ENCODE measurements around the gene ZNF3.

Gene ZNF3

DNA sequence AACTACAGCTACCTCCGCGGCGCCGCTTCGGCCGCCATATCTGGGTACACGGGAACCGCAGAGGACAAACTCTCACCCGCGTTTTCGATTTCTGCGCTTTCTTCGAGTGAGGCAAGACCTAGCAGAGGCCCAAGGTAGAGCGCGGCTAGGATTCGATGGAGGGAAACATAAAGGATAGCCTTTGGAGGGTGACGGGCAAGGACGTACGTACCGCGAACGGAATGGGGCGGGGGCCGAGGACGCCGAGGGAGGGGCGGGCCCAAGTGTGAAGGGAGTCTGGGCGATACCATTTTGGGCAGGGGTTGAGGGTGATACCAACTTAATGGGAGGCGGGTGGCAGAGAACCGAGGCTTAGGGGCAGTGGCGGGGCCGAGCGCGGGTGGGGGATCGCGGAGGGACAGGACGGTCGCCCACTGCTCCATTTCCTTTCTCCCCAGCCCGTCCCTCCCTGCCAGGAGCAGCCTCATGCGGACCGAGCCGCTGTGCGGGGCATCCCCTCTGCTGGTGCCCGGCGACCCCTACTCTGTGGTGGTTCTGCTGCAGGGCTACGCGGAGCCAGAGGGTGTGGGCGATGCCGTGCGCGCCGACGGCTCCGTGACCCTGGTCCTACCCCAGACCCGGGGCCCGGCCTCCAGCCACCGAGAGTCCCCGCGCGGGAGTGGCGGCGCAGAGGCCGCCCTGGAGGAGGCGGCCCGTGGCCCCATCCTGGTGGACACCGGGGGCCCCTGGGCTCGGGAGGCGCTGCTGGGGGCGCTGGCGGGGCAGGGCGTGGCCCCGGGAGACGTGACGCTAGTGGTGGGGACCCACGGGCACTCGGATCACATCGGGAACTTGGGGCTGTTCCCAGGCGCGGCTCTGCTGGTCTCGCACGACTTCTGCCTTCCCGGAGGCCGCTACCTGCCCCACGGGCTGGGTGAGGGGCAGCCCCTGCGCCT, 45.7 kb upstream of the ZNF3 start, which contains the start of gene MBLAC1:
Gene MBLAC1 (plus strand): TSS at position 37 of the 935 bp plus-strand sequence. CDS start 429 bp downstream, at position 466.
- CTCF ChIA-PET: interaction anchor here (1.7 kb wide), 1 partner anchor 148 kb away, joined by 3 read pairs; no protein-coding TSS in a partner anchor
- DNase-seq (ENCODE audit: extremely low spot score): peak; percentile 84

DNA sequence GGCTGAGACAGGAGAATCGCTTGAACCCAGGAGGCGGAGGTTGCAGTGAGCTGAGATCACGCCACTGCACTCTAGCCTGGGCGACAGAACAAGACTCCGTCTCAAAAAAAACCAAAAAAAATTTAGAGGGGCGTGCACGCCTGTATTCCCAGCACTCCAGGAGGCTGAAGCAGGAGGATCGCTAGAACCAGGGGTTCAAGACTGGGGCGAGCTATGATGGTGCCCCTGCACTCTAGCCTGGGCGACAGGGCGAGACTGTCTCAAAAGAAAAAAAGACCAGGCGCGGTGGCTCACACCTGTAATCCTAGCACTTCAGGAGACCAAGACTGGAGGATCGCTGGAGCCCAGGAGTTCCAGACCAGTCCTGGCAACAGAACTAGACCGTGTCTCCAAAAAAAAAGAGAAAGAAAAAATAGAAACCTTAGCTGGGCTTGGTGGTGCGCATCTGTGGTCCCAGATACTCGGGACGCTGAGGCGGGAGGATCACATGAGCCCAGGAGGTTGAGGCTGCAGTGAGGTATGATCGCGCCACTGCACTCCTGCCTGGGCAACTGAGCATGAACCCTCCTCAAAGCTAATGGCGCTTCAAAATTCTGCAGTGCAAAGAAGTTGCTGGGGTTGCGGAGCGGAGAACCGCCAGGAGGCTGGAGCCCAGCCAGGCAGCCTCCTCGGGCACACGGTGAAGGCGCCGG, 44.9 kb upstream of the ZNF3 start:
- POLR2A ChIA-PET: interaction anchor here (0.6 to 6.0 kb wide), 13 partner anchors 12 to 301 kb away, joined by 3 to 80 read pairs (median 3); partner anchors contain the start of genes AP4M1, GJC3, MCM7 and TRIM4
- TF ChIP-seq LEF1 (IDR thresholded peaks at IDR 0.05; ENCODE audit: borderline replicate concordance): no peak
- no peak for TF ChIP-seq FOXA1 (IDR thresholded peaks at IDR 0.05)
- no peak for TF ChIP-seq ELF4 (IDR thresholded peaks at IDR 0.05)
- no peak for TF ChIP-seq SP1 (IDR thresholded peaks at IDR 0.05)
- TF ChIP-seq L3MBTL2 (conservative IDR thresholded peaks at IDR 0.05): no peak
- TF ChIP-seq FOXM1 (IDR thresholded peaks at IDR 0.05; ENCODE audit: borderline replicate concordance): no peak
- TF ChIP-seq ZNF384 (IDR thresholded peaks at IDR 0.05): no peak; the same call in 1 of the 2 replicates
- no peak for TF ChIP-seq NFRKB (IDR thresholded peaks at IDR 0.05)
- no peak for TF ChIP-seq SUZ12 (IDR thresholded peaks at IDR 0.05)
- no peak for DNase-seq (ENCODE audit: extremely low spot score)
- CTCF ChIA-PET: interaction anchor here (1.7 kb wide), 1 partner anchor 147 kb away, joined by 3 read pairs; no protein-coding TSS in a partner anchor

More for the DNA sequence above, 45.7 kb upstream of the ZNF3 start, which contains the start of gene MBLAC1:
- POLR2A ChIA-PET: interaction anchor here (0.6 to 6.0 kb wide), 15 partner anchors 11 to 301 kb away, joined by 3 to 80 read pairs (median 4); partner anchors contain the start of genes AP4M1, GJC3, MCM7 and TRIM4
- TF ChIP-seq TARDBP (IDR thresholded peaks at IDR 0.05) (no peak), BHLHE40 (IDR thresholded peaks at IDR 0.05; ENCODE audit: borderline replicate concordance) (peak; percentile 74; the same call in 1 of the 2 replicates), ZNF384 (IDR thresholded peaks at IDR 0.05) (no peak), CTBP1 (IDR thresholded peaks at IDR 0.05; ENCODE audit: borderline replicate concordance) (no peak), SUZ12 (IDR thresholded peaks at IDR 0.05) (no peak), FOXM1 (IDR thresholded peaks at IDR 0.05; ENCODE audit: borderline replicate concordance) (no peak), SP1 (IDR thresholded peaks at IDR 0.05) (no peak), L3MBTL2 (conservative IDR thresholded peaks at IDR 0.05) (peak; percentile 82)

DNA sequence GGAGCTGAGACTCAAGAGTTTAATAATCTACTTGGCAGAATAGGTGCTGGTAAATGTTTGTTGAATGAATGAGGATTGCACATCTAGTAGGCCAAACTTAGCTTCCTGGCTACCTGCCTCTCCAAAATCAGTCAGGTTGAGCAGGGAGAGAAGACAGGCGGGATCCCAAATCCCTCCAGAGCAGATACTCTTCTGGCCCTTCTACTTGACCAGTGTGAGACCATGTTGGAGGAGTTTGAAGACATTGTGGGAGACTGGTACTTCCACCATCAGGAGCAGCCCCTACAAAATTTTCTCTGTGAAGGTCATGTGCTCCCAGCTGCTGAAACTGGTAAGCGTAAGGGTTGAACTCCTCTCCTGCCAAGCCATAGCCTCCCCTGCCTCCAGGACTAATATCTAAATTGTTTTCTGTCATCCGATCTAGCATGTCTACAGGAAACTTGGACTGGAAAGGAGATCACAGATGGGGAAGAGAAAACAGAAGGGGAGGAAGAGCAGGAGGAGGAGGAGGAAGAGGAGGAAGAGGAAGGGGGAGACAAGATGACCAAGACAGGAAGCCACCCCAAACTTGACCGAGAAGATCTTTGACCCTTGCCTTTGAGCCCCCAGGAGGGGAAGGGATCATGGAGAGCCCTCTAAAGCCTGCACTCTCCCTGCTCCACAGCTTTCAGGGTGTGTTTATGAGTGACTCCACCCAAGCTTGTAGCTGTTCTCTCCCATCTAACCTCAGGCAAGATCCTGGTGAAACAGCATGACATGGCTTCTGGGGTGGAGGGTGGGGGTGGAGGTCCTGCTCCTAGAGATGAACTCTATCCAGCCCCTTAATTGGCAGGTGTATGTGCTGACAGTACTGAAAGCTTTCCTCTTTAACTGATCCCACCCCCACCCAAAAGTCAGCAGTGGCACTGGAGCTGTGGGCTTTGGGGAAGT, 43.0 kb upstream of the ZNF3 start:
- ChIA-PET CTCF (interaction anchor here (1.0 kb wide), 1 partner anchor 17 kb away, joined by 3 read pairs; no protein-coding TSS in a partner anchor), POLR2A (interaction anchor here (0.6 to 6.0 kb wide), 5 partner anchors 17 to 42 kb away, joined by 3 to 80 read pairs (median 4); partner anchors contain the start of genes AP4M1 and MCM7)
- TF ChIP-seq TARDBP (IDR thresholded peaks at IDR 0.05) (no peak), ARNT (IDR thresholded peaks at IDR 0.05) (no peak), LEF1 (IDR thresholded peaks at IDR 0.05; ENCODE audit: borderline replicate concordance) (no peak), SUZ12 (IDR thresholded peaks at IDR 0.05) (no peak), NFRKB (IDR thresholded peaks at IDR 0.05) (no peak), FOXK2 (IDR thresholded peaks at IDR 0.05) (no peak), HDGF (IDR thresholded peaks at IDR 0.05; ENCODE audit: borderline replicate concordance) (no peak), ZNF384 (IDR thresholded peaks at IDR 0.05) (no peak), CTBP1 (IDR thresholded peaks at IDR 0.05; ENCODE audit: borderline replicate concordance) (no peak)
- TF ChIP-seq, protein P1, sequence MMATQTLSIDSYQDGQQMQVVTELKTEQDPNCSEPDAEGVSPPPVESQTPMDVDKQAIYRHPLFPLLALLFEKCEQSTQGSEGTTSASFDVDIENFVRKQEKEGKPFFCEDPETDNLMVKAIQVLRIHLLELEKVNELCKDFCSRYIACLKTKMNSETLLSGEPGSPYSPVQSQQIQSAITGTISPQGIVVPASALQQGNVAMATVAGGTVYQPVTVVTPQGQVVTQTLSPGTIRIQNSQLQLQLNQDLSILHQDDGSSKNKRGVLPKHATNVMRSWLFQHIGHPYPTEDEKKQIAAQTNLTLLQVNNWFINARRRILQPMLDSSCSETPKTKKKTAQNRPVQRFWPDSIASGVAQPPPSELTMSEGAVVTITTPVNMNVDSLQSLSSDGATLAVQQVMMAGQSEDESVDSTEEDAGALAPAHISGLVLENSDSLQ (IDR thresholded peaks at IDR 0.05): no peak
- no peak for DNase-seq (ENCODE audit: extremely low spot score)

DNA sequence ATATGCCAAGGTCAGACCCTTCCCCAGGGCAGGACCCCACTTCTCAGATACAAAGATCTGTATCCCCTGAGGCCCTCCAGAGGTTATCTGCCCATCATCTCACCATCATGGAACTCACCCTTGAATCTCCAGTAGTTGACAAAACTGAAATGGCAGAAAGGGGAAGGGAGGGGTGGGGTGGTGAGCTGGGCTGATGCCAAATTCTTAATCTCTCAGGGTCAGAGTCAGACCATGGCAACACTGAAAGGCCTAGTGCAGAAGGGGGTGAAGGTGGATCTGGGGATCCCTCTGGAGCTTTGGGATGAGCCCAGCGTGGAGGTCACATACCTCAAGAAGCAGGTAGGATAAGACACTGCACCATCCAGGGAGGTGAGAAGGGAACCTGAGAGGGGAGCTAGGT, 41.0 kb upstream of the ZNF3 start:
- DNase-seq (ENCODE audit: extremely low spot score): no peak
- TF ChIP-seq SP1 (IDR thresholded peaks at IDR 0.05): no peak
- TF ChIP-seq L3MBTL2 (conservative IDR thresholded peaks at IDR 0.05): no peak
- no peak for TF ChIP-seq NFRKB (IDR thresholded peaks at IDR 0.05)
- no peak for TF ChIP-seq ZNF384 (IDR thresholded peaks at IDR 0.05)
- TF ChIP-seq LEF1 (IDR thresholded peaks at IDR 0.05; ENCODE audit: borderline replicate concordance): no peak
- TF ChIP-seq TARDBP (IDR thresholded peaks at IDR 0.05): no peak
- TF ChIP-seq, protein P1 (IDR thresholded peaks at IDR 0.05): no peak
- no peak for TF ChIP-seq SUZ12 (IDR thresholded peaks at IDR 0.05)
- no peak for TF ChIP-seq CTBP1 (IDR thresholded peaks at IDR 0.05; ENCODE audit: borderline replicate concordance)
- TF ChIP-seq FOXM1 (IDR thresholded peaks at IDR 0.05; ENCODE audit: borderline replicate concordance): no peak
- no peak for TF ChIP-seq BHLHE40 (IDR thresholded peaks at IDR 0.05; ENCODE audit: borderline replicate concordance)
- no peak for TF ChIP-seq ELF4 (IDR thresholded peaks at IDR 0.05)
- ChIA-PET POLR2A (interaction anchor here (1.1 to 6.0 kb wide), 2 partner anchors 20 to 307 kb away, joined by 3 to 80 read pairs; partner anchors contain the start of genes AP4M1 and MCM7), CTCF (no interaction called here)

DNA sequence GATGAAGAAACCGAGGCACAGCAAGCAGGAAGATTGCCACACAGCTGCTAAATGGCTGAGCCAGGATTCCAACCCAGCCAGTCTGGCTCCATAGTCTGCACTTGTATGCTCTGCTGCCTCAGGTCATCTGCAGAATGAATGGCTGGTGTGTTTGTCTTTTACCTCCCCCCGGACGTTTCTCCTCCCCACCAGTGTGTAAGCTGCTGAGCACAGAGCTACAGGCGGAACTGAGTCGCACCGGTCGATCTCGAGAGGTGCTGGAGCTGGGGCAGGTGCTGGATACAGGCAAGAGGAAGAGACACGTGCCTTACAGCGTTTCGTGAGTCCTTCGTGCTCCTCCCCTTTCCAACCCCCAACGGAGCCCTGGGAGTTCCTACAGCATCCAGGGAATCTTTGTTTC, 40.5 kb upstream of the ZNF3 start:
- ChIA-PET CTCF (no interaction called here), POLR2A (interaction anchor here (1.1 to 6.0 kb wide), 2 partner anchors 20 to 307 kb away, joined by 3 to 80 read pairs; partner anchors contain the start of genes AP4M1 and MCM7)
- TF ChIP-seq FOXK2 (IDR thresholded peaks at IDR 0.05) (no peak), NFRKB (IDR thresholded peaks at IDR 0.05) (no peak), FOXM1 (IDR thresholded peaks at IDR 0.05; ENCODE audit: borderline replicate concordance) (no peak), ELF4 (IDR thresholded peaks at IDR 0.05) (no peak), FOXA1 (IDR thresholded peaks at IDR 0.05) (no peak), SUZ12 (IDR thresholded peaks at IDR 0.05) (no peak)
- TF ChIP-seq, protein P1 (IDR thresholded peaks at IDR 0.05): no peak
- no peak for DNase-seq (ENCODE audit: extremely low spot score)
